Sigmoid colon (tissue), 7 donors: ENCODE data around the gene PEPD. TPM values are rescaled to one million over a fixed set of nuclear protein-coding genes. Genes with fewer than 3 reads are reported as not detected.

Experiments used
- DNase-seq: peaks from one replicate; pipeline ENCODE4 v3.0.0-alpha.2; 2019
- H3K27ac ChIP-seq, 4 donors: fragments of 200-600 bp; sonication (generic); one replicate each; pipeline ENCODE4 v1.5.1; 2016 to 2019; ENCODE audit warnings: mild to moderate bottlenecking in 1 of 4
- H3K27me3 ChIP-seq, 3 donors: fragments of 200-600 bp; sonication (generic); one replicate each; pipeline ENCODE4 v1.5.1; 2019; ENCODE audit warnings: mild to moderate bottlenecking in 1 of 3
- H3K36me3 ChIP-seq, 4 donors: fragments of 200-600 bp; sonication (generic); one replicate each; pipeline ENCODE4 v1.5.1; 2016 to 2019
- H3K4me1 ChIP-seq, 4 donors: fragments of 200-600 bp; sonication (generic); one replicate each; pipeline ENCODE4 v1.5.1; 2017 to 2019
- H3K4me3 ChIP-seq, 4 donors: fragments of 200-600 bp; sonication (generic); one replicate each; pipeline ENCODE4 v1.5.1; 2017 to 2019; ENCODE audit warnings: mild to moderate bottlenecking in 2 of 4, moderate library complexity in 1 of 4
- H3K9me3 ChIP-seq, 4 donors: fragments of 200-600 bp in 3 of 4; sonication (generic) in 3 of 4; one replicate each; pipeline versions ENCODE4 v1.5.1 to v1.6.1; 2013 to 2019
- EP300 ChIP-seq, 4 donors: sonication (generic); formaldehyde crosslinking; IDR thresholded peaks; one replicate each; pipeline ENCODE4 v1.6.1; 2017; ENCODE audit warnings: antibody characterized with exemption in 4 of 4
- POLR2A ChIP-seq, 2 donors: fragments of 450-650 bp; IDR thresholded peaks; one replicate each; pipeline ENCODE4 v1.6.1; 2016; ENCODE audit warnings: antibody characterized with exemption in 2 of 2, mild to moderate bottlenecking in 2 of 2, moderate library complexity in 2 of 2
- POLR2AphosphoS5 ChIP-seq, 4 donors: sonication (generic); formaldehyde crosslinking; IDR thresholded peaks; one replicate each; pipeline ENCODE4 v1.6.1; 2017; ENCODE audit warnings: antibody characterized with exemption in 4 of 4
- WGBS, 2 donors: extraction: QIAGEN DNeasy Blood & Tissue Kit; methylation state at CpG; one replicate each; pipeline ENCODE4 v1.1.7; 2013; 5-methylcytosine and 5-hydroxymethylcytosine counted together
- intact Hi-C: fragments of 100-400 bp; cut with DNase I; formaldehyde crosslinking; loops from one replicate; pipeline ENCODE4 v1.15.1; 2023
- polyA plus RNA-seq, 3 donors: library from polyadenylated mRNA; stranded (reverse); fragments of 200-250 nt; gene quantifications; one replicate each; pipeline ENCODE4 v1.2.3, GENCODE V29; 2013
- total RNA-seq, 4 donors: library from RNA; depleted of rRNA; stranded (reverse); fragments of >200 nt; gene quantifications; one replicate each; pipeline ENCODE4 v1.1.0, GENCODE V29; 2016
- TF ChIP-seq, protein P1 (sequence below), 4 experiments: fragments of 450-650 bp in 3 of 4; fragments of 200-600 bp in 1 of 4; IDR thresholded peaks; one replicate each; pipeline ENCODE4 v1.5.1; 2016 to 2019; ENCODE audit warnings: antibody characterized with exemption in 4 of 4, mild to moderate bottlenecking in 3 of 4, moderate library complexity in 2 of 4
- donor health status: healthy with polysubstance abuse.
- donor health status: Bipolar disorder and iron deficiency.
- donor health status: healthy.

Gene PEPD
- total and polyA plus RNA-seq, 7 donors, result 50.0 to 187 (median 67.8) TPM

DNA sequence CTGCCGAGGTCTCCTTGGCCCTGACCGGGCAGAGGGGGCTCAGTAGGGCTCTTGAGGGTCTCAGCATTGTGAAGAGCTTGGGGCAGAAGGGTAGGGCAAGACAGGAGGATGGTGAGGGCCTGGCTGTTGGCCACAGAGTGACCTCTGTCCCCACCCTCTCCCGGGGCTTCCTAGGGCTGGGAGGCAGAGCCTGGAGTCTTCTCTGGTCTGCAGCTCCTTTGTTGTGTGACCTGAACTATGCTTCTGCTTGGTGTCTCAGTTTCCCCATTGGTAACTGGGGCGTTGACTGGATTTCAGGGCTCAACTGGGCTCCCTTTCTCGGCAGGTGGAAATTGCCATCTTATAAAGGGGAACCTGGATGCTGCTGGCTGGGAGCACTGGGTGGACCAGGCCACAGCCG lies 30.1 kb upstream of the PEPD start:
- TF ChIP-seq EP300 (IDR thresholded peaks at IDR 0.05) (no peak), POLR2AphosphoS5 (IDR thresholded peaks at IDR 0.05) (no peak)
- TF ChIP-seq, protein P1, sequence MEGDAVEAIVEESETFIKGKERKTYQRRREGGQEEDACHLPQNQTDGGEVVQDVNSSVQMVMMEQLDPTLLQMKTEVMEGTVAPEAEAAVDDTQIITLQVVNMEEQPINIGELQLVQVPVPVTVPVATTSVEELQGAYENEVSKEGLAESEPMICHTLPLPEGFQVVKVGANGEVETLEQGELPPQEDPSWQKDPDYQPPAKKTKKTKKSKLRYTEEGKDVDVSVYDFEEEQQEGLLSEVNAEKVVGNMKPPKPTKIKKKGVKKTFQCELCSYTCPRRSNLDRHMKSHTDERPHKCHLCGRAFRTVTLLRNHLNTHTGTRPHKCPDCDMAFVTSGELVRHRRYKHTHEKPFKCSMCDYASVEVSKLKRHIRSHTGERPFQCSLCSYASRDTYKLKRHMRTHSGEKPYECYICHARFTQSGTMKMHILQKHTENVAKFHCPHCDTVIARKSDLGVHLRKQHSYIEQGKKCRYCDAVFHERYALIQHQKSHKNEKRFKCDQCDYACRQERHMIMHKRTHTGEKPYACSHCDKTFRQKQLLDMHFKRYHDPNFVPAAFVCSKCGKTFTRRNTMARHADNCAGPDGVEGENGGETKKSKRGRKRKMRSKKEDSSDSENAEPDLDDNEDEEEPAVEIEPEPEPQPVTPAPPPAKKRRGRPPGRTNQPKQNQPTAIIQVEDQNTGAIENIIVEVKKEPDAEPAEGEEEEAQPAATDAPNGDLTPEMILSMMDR (IDR thresholded peaks at IDR 0.05), result no peak
- Histone ChIP-seq H3K36me3 (no peaks in the 10 kb centered on the region), H3K4me3 (no peak overlapping the region), H3K27ac (no peak overlapping the region), H3K9me3 (no peaks in the 10 kb centered on the region), H3K4me1 (no peaks in the 10 kb centered on the region), H3K27me3 (no peaks in the 10 kb centered on the region)
- peak; percentile 40 for DNase-seq
- intact Hi-C loops, result no loop called here
- 71 to 89% methylated on average over 6 of the region's 6 CpGs for WGBS, 2 donors

DNA sequence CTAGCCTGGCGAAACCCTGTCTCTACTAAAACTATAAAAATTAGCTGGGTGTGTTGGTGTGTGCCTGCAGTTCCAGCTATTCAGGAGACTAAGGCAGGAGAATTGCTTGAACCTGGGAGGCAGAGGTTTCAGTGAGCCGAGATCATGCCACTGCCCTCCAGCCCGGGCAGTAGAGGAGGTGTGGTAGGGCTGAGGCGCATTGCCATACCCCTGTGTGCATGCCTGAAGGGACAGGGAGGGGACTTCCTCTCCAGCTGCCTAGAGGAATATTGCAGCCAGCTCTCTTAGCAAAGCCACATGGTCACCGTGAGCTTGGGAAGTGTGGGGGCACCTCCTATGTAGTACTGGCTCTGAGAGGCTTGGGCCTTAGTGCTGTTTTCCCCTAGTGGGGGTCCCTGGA lies 29.2 kb upstream of the PEPD start:
- H3K27me3 ChIP-seq, result peaks cover 0 to 1% (median 0%) of the 10 kb centered on the region in 3 donors
- H3K27ac ChIP-seq, result no peak overlapping the region
- no peaks in the 10 kb centered on the region for H3K4me1 ChIP-seq
- DNase-seq, result peak; percentile 34
- H3K36me3 ChIP-seq, result no peaks in the 10 kb centered on the region
- no peaks in the 10 kb centered on the region for H3K9me3 ChIP-seq
- WGBS, 2 donors, result 78 to 85% methylated on average over 5 of the region's 5 CpGs
- H3K4me3 ChIP-seq, result no peak overlapping the region
- TF ChIP-seq, protein P1 (IDR thresholded peaks at IDR 0.05), result no peak
- TF ChIP-seq POLR2AphosphoS5 (IDR thresholded peaks at IDR 0.05) (no peak), POLR2A (IDR thresholded peaks at IDR 0.05) (no peak), EP300 (IDR thresholded peaks at IDR 0.05) (no peak)
- intact Hi-C loops, result no loop called here

DNA sequence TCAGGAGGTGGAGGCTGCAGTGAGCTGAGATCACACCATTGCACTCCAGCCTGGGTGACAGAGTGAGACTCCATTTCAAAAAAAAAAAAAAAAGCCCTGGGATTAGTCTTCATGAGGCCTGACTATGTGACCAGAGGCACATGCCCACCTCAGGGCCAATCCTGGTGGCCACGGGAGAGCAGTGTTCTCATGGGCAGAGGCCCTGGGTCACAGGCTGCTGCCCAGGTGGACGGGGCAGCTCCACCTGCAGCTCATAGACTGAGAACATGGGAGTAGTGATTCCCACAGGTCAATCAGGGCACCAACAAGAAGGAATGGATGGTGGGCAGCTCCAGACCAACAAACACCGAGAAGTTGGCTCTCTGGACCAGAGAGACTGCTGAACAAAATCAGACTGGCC lies 26.1 kb upstream of the PEPD start:
- DNase-seq, result peak; percentile 14

DNA sequence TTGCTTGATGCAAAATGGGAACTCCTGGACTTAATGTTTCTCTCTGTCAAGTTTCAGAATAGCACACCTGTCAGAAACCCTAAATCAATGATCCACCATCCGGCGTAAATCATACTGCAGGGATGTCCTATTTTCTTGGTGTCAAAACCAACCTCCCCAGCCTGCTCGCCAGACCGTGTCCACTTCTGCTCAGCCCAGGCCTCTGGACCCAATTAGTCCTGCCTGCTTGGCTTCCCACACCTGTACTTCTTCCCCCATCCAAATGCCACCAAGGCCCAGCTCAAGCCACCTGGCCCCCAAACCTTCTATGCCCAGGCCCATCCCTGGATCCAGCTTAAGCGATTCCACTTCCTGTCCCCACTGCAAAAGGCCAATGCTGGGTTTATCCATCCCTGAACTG lies 25.1 kb upstream of the PEPD start:
- H3K9me3 ChIP-seq, result no peaks in the 10 kb centered on the region
- WGBS, 2 donors, result 90 to 93% methylated on average over 5 of the region's 5 CpGs
- H3K27me3 ChIP-seq, result peaks cover 0 to 24% (median 11%) of the 10 kb centered on the region in 3 donors
- DNase-seq, result no peak
- no peak overlapping the region for H3K4me3 ChIP-seq
- no peak for TF ChIP-seq EP300 (IDR thresholded peaks at IDR 0.05)
- no peak for TF ChIP-seq POLR2A (IDR thresholded peaks at IDR 0.05)
- TF ChIP-seq, protein P1 (IDR thresholded peaks at IDR 0.05), result no peak
- TF ChIP-seq POLR2AphosphoS5 (IDR thresholded peaks at IDR 0.05), result no peak
- intact Hi-C loops, result no loop called here
- no peaks in the 10 kb centered on the region for H3K4me1 ChIP-seq
- no peaks in the 10 kb centered on the region for H3K36me3 ChIP-seq
- H3K27ac ChIP-seq, result no peak overlapping the region

More for the DNA sequence above, 26.1 kb upstream of the PEPD start:
- intact Hi-C loops, result no loop called here
- WGBS, 2 donors, result 59 to 83% methylated on average over 3 of the region's 3 CpGs
- Histone ChIP-seq H3K27me3 (peaks cover 0 to 24% (median 11%) of the 10 kb centered on the region in 3 donors), H3K4me3 (no peak overlapping the region), H3K36me3 (no peaks in the 10 kb centered on the region), H3K9me3 (no peaks in the 10 kb centered on the region), H3K4me1 (no peaks in the 10 kb centered on the region), H3K27ac (no peak overlapping the region)
- no peak for TF ChIP-seq POLR2A (IDR thresholded peaks at IDR 0.05)
- TF ChIP-seq, protein P1 (IDR thresholded peaks at IDR 0.05), result no peak

DNA sequence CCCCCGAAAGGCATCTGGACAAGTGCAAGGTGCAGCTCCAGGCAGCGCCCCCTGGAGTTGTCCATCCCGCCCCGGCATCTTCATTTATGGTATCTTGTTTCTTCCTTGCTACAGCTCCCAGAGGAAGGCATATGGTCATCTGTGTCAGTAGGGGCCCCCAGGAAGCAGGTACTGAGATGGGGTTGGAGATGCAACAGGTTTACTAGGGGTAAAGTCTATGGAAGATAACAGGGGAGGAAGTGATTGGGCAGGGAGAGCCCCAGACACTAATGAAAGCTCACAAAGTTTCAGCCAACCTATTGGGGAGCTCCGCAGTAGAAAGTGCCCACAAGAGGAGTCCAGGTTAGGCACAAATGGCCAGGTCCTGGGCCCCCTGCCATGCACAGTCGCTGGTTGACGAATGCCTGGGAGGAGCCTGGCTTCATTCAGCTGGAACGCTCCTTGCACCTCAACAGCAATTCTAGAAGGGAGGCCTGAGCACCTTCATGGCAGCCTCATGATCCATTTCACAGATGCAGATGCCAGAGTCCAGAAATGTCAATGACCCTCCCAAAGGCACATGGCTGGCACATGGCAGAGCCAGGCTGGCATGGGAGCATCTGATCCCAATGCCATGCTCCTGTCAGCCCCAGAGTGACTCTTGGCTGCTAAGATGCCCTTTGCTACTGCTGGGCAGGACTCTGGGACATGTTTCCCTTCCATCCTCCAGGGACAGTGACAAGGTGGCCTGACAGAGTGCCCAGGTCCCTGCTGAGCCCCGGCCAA lies 23.8 kb upstream of the PEPD start:
- H3K27ac ChIP-seq, result no peak overlapping the region

More for the DNA sequence above, 23.8 kb upstream of the PEPD start:
- TF ChIP-seq, protein P1 (IDR thresholded peaks at IDR 0.05), result no peak
- TF ChIP-seq POLR2A (IDR thresholded peaks at IDR 0.05) (no peak), EP300 (IDR thresholded peaks at IDR 0.05) (no peak), POLR2AphosphoS5 (IDR thresholded peaks at IDR 0.05) (no peak)
- Histone ChIP-seq H3K4me1 (no peaks in the 10 kb centered on the region), H3K27me3 (peaks cover 0 to 24% (median 11%) of the 10 kb centered on the region in 3 donors), H3K4me3 (no peak overlapping the region), H3K36me3 (no peaks in the 10 kb centered on the region), H3K9me3 (no peaks in the 10 kb centered on the region)
- DNase-seq, result no peak
- intact Hi-C loops, result no loop called here
- 84 to 87% methylated on average over 9 of the region's 9 CpGs for WGBS, 2 donors
